GM21360 (cell line): ENCODE results near the gene KRT20.

ENCODE experiments used
- ATAC-seq: cut with Tn5 transposase; IDR thresholded peaks from one replicate; pipeline ENCODE4 v1.9.1; 2021; ENCODE audit warnings: mild to moderate bottlenecking, moderate library complexity; ENCODE audit not compliant: unreplicated experiment

KRT20 gene

GRCh38 chr17:40854175-40854814, 30.7 kb downstream of the KRT20 start:
- ATAC-seq, result no peak

DNA sequence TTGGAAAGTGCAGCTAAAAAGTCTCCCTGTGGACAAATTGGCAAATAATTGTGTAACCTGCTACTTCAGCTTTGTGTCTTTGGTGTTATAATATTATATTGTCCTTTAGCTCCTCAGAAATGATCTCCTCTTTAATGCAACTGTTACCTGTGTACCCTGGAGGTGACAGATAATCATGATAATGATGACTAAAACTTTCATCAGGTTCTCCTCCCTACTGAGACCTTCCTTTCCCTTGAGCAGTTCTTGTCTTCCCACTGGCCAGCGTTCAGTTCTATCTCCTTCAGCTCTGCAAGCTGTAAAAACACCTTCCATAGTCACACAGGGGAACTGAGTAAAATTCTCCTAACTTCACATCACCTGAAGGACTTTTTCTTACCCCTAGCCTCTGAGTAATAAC, 32.7 kb downstream of the KRT20 start:
- ATAC-seq, result no peak

- ATAC-seq, result no peak
These were observed 34.6 kb downstream of the KRT20 start for GRCh38 chr17:40850293-40850972.

- no peak for ATAC-seq
These were observed 35.3 kb downstream of the KRT20 start for GRCh38 chr17:40849723-40850122.

GRCh38 chr17:40848583-40849235, 36.3 kb downstream of the KRT20 start:
- ATAC-seq, result no peak

DNA sequence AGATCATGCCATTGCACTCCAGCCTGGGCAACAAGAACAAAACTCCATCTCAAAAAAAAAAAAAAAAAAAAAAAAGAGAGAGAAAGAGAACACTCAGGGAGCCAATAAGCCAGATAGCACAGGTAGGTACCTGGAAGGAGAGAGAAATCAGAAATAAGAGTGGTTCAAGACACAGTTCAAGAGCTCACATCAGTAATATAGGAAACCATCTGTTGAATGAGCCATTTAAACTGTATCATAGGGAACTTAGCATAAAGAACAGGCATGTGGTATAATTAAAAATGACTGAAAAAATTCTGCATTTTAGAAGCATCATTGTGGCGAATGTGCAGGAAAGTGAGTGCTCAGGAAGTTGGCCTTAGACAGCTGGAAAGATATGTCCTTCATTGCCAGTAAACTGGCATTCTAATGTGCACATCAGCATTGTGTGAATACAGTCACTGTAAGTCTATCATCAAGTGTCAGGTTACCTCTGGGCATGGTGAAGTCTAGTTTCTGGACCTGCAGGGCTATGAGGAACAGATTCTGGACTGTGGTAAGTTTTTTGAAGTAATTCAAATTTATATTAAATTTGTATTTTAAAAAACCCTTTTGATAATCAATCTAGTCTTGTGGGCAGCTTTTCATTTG, 38.4 kb downstream of the KRT20 start:
- ATAC-seq, result no peak

GRCh38 chr17:40844671-40845107, 40.4 kb downstream of the KRT20 start:
- ATAC-seq, result no peak

- ATAC-seq, result no peak
These were observed 41.8 kb downstream of the KRT20 start for GRCh38 chr17:40843242-40843641.

GRCh38 chr17:40841246-40841645, 43.8 kb downstream of the KRT20 start:
- ATAC-seq, result no peak

GRCh38 chr17:40839194-40839593, 45.8 kb downstream of the KRT20 start:
- ATAC-seq, result no peak

DNA sequence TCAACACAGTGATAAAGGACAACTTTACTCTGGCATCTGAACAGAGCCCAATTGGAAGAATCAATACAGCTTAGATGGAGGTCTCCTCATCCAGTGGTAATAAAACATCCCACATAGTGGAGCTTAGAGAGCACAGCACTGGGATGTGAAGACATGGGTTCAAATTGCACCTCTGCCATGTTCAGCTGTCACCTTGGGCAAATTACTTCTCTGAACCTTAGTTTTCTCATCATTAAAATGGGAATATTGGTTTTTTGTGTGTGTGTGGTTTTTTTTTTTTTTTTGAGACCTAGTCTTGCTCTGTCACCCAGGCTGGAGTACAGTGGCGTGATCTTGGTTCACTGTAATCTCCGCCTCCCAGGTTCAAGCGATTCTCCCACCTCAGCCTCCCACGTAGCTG, 49.0 kb downstream of the KRT20 start:
- no peak for ATAC-seq

DNA sequence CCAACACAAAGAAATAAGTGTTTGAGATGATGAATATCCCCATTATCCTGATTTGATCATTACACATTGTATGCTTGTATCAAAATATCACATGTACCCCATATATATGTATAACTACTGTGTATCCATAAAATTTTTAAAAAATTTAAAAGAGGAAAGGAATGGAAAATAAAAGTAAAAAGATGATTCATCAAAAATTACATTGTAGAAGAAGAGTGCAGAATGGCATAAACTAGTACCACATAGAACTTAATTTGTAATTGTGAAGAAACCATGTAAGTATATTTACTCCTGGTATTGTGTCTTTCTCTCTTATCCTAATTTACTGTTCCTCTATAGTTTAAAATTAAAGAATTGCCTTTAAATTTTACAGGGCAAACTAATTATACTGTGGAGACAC, 51.2 kb downstream of the KRT20 start:
- ATAC-seq, result no peak

GRCh38 chr17:40832840-40833239, 52.2 kb downstream of the KRT20 start:
- no peak for ATAC-seq

GRCh38 chr17:40830085-40830776, 54.8 kb downstream of the KRT20 start:
- no peak for ATAC-seq

DNA sequence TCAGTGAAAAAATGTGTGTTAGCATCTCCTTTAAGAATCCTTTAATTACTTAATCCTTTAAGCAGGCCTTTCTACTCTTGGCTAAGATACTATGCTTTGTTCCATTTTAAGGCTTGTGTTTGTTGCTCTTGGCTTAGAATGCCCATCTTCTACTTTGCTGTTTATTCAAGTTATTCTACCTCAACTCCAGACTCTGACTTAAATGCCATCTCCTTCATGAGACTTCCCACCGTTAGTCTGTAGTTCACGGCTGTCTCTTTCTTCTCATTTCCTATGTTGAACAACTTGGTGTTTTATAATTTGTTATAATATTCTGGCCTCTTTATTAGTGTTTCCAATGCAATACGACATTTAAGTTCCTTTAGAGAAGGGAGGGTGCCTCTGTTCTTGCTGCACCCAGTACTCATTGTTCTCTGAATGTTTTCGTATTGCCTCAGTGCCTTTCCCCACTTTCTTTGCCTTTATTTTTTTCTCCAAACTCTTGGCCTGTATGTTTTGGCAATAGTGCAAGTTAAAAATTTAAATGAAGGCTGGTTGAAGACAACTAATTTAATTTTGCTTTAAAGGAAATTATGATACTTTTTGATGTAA, 56.5 kb downstream of the KRT20 start:
- ATAC-seq, result no peak

- no peak for ATAC-seq
These were observed 57.1 kb downstream of the KRT20 start for GRCh38 chr17:40827746-40828453.
